HG02571 (cell line): ENCODE data around the gene RTN3.

ENCODE experiments used
- ATAC-seq: cut with Tn5 transposase; IDR thresholded peaks from one replicate; pipeline ENCODE4 v1.9.1; 2021; ENCODE audit warnings: mild to moderate bottlenecking, moderate library complexity; ENCODE audit not compliant: unreplicated experiment

RTN3 gene

GRCh38 chr11:63729326-63729725 lies 48.0 kb downstream of the RTN3 start:
- ATAC-seq = no peak

- no peak for ATAC-seq
Measured at GRCh38 chr11:63736864-63737263, 55.6 kb downstream of the RTN3 start.

DNA sequence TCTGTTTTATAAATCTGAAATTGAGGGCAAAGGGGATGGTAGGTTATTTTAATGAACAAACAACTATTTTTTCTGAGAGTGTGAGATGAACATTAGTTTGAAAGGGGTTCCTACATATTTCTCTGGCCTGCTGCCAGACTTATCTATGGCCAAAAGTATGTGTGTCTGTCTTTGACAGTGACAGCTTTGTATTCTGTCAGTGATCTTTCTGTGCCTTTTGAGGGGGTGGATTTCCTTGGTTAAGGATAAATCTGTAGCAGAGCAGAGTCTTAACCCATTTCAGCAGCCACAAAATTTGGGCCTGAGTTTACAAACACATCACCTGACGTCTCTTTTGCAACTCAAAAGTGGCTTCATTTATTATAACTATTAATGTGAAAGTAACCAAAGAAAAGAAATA lies 56.4 kb downstream of the RTN3 start:
- ATAC-seq = no peak

- ATAC-seq = no peak
Measured at GRCh38 chr11:63738720-63739360, 57.5 kb downstream of the RTN3 start.

DNA sequence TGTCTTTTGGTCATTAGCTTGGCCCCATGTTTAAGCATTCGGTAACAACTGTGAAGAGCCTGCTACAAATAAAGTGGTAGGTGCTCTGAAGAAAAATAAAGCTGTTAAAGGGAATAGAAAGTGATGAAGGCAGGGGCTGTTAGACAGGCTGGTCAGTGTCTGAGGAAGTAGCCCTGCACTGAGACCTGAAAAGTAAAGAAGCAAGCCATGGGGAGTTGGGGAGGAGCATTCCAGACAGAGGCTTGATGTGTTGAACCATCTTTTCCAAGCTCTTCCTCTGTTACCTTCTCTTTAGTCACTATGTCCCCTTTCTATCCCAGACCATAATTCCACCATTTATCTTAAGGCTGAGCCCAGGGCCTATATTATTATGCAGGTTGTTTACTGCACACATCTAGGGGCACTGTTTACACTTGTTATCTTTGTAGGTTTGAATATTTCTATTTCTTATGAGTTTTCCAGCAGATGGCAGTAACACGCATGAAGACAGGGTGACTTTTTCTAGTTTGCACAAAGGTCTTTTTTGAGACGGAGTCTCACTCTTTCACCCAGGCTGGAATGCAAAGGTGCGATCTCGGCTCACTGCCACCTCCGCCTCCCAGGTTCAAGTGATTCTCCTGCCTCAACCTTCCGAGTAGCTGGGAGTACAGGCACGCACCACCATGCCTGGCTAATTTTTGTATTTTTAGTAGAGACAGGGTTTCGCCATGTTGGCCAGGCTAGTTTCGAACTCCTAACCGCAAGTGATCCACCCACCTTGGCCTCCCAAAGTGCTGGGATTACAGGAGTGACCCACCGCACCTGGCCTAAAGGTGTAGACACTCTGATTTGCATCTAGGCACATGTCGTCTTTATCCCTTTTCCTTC lies 64.2 kb downstream of the RTN3 start:
- no peak for ATAC-seq

DNA sequence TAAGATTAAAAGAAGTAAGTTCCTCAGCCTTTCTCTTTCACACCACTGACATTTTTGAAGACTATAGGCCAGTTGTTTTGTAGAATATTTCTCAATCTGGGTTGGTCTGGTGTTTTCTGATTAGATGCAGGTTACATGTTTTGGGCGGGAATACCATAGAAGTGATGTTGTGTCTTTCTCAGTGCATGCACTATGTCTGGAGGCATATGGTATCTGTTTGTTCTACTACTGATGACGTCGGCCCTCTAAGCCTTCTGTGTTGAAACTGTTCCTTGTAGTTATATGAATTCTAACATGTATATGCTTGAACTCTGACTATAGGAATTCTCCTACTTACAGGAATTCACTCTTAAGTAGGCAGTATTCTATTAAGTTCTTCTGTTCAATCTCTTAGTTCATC lies 65.7 kb downstream of the RTN3 start:
- no peak for ATAC-seq

DNA sequence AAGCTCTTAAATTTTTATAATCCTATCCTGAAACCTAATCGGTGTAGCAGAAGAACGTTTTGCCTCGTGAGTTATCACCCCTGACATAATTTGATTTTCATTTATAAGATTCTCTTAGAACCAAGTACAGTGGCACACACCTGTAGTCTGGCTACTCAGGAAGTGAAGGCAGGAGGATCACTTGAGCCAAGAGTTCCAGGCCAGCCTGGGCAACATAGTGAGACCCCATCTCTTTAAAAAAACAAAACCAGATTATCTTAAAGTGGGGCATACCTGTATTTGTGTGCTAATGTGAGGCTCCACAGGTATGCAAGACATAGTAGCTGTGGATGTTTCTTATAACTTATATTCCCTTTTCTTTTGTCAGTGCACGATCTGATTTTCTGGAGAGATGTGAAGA lies 68.3 kb downstream of the RTN3 start:
- ATAC-seq = no peak

GRCh38 chr11:63756919-63757761 lies 75.8 kb downstream of the RTN3 start:
- no peak for ATAC-seq

DNA sequence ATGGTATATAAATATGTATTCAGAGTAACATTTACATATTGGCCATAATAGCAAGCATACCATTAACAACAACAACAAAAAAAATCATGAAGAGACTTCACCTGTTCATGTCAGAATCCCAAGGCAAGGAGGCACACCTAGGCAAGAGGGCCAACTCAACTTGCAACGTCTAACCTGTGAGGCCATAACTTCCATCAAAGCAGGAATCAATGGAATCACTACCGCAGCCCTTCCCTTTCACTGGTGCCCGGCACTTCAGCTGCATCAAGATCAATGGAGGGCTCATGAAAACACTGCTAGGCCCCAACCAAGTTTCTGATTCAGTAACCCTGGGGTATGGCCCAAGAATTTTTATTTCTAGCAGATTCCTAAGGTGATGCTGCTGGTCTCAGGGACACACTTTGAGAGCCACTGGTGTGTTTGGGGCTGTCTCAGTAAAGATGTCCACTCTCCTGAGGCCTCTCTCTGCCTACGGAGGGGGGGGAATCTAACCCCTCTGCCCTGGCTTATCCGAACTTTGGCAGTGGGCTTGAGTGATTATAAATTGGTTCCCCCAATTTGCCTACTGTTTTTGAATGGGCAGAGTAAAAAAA lies 79.3 kb downstream of the RTN3 start:
- ATAC-seq = no peak

DNA sequence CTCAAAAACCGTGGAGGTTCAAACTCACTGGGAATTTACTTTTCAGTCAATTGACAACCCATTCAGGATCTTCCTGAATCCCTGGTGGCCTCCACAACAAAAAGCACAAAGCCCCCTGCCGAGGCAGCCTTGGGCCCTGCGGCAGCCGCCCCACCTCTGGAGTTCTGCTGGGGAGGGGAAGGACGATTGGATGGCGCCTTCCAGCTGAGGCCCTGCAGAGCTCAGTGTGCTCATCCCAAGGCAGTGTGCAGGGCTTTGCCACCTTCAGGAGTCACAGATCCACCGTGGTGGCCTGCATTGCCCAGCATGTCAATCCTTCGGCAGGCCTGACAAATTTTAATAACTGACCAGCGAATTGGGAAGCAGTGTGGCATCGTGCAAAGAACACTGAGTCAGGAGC lies 79.9 kb downstream of the RTN3 start:
- ATAC-seq = no peak

GRCh38 chr11:63761931-63762653 lies 80.8 kb downstream of the RTN3 start:
- ATAC-seq = no peak

DNA sequence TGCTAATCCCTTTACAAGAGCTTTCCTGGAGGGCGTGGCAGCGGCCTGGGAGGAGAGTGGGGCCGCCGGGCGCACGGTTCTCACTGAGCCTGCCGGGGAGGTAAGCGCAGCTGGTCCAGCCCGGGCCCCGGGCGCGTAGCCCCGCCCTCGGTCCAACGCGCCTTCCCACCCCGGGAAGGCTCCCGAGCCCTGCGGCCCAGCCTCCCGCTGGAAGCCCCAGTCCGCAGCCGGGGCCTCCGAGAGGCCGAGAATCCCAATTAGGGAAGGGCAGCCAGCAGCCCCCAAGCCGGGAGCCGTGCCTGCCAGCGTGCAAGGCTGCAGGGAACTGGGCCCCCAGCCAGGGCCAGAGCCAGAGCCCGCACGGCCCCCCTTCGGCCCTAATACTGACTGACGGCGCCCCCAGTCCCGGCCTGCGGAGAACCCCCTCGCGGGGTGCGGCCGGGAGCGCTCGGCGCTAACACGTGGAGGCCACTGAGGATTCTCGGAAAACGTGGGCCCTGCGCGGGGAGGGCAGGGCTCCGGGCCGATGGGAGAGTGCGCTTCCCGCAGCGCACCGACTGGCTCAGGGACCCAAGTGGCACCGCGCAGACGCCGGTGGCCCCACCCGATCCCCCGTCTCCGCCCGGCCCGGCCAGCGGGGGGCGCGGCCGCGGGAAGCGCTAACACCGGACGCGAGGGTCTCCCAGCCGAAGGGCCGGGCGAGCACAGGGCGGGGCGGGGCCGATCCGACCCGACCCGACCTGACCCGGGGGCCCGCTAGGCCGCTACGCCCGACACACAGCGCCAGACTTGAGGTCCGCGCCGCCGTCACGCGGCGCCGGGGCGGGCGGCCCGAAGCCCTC lies 81.6 kb downstream of the RTN3 start:
- ATAC-seq = no peak

DNA sequence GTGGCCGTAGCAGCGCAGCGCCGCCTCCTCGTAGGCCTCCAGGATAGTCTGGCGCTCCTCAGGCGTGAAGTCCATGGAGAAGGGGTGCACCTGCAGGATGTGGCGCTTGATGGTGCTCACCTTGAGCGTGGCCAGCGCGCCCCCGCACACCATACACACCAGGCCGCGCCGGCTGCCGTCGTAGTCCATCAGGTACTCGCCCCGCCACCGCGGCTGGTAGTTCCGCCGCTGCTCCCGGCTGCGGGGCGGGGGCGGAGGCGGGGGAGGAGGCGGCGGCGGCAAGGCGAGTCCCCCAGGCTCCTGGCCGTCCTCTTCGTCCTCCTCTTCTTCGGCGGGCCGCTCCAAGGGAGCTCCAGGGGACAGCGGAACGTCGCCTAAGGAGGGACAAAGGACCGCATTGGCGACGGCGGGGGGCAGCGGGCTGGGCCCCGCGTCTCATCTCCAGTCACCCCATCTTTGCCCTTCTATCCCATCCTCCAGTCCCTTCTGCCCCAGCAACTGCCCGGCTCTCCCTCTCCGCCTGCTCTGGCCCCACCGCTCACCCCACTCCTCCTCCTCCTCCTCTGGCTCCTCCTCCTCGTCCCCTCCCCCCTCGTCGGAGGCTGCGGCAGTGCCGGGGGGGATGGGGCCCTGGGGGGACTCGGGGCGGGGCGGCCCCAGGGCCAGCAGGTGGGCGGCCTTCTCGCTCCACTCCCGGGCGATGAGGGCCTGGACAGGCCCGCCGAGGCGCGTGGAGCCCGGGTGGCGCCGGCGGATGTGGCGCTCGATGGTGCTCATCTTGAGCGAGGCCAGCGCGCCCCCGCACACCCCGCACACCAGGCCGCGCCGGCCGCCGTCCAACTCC lies 82.4 kb downstream of the RTN3 start:
- ATAC-seq = no peak

DNA sequence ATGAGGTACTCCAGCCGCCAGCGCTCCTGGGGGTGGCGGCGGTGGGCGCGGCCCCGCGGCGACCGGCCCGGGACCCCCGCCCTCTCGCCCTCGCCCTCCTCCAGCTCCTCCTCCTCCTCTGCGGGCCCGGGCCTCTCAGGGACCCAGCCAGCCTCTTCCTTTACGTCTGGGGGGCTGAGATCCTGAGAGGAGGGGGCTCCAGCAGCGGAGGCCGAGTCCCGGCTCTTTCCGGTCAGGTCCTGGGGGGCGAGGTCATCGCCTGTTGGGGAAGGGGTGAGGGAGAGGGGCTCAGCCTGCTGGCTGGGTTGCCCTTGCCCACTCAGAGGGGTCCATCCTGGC lies 83.0 kb downstream of the RTN3 start:
- no peak for ATAC-seq

GRCh38 chr11:63764679-63765647 lies 83.7 kb downstream of the RTN3 start:
- no peak for ATAC-seq

- no peak for ATAC-seq
Measured at GRCh38 chr11:63765688-63766241, 84.5 kb downstream of the RTN3 start.

GRCh38 chr11:63766531-63767235 lies 85.4 kb downstream of the RTN3 start:
- ATAC-seq = no peak
